ENCODE data around the gene GOLGA6B.
"Not testable (repeated sequence)": the region's sequence is repeated elsewhere in the genome, so short reads cannot be mapped to it uniquely, and the experiment has no call there.

The GOLGA6B gene

DNA sequence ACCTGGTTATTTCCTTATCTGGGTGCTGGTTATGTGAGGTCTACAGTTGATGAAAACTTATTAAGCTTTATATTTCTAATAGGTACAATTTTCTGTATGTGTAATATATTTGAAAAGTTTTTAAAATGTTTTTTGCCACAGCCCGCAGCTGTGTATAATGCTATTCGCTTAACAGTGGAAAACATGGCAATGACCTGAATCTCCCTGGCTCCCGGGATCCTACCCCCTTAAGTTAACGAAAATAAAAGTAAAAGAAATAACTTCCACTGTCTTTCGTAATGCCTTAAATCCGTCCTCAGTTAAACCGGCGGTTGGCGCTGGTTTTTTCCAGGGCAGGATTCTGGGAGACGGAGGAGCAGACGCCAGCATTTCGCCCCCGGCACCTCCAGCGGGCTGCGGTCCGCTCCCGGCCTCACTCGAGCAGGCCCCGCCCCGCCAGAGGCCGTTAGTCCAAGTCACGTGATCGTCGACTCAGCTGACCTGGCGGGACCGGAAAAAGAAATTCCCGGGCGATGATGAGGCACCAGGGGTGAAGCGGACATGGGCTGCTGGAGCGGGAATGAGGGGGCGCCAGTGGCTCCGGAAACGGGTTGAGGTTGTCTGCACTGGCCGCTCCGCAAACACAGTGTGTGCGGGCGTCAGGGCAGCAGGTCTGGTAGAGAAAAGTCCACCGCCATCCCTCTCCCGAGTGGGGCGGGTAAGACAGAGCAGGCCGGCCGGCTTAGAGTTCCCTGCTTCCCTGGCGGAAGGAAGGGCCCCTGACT lies 17.8 kb upstream of the GOLGA6B start:
- ATAC-seq (ENCODE audit: low read depth) (peak; percentile 63), DNase-seq (ENCODE audit: low spot score in 2 of 2) (peak in 1 of 2 donors; percentile 19)
- not testable (repeated sequence) for H3K27ac Mint-ChIP-seq, H3K27me3 Mint-ChIP-seq, H3K36me3 Mint-ChIP-seq, H3K4me1 Mint-ChIP-seq, H3K9me3 Mint-ChIP-seq, H3K4me3 Mint-ChIP-seq

DNA sequence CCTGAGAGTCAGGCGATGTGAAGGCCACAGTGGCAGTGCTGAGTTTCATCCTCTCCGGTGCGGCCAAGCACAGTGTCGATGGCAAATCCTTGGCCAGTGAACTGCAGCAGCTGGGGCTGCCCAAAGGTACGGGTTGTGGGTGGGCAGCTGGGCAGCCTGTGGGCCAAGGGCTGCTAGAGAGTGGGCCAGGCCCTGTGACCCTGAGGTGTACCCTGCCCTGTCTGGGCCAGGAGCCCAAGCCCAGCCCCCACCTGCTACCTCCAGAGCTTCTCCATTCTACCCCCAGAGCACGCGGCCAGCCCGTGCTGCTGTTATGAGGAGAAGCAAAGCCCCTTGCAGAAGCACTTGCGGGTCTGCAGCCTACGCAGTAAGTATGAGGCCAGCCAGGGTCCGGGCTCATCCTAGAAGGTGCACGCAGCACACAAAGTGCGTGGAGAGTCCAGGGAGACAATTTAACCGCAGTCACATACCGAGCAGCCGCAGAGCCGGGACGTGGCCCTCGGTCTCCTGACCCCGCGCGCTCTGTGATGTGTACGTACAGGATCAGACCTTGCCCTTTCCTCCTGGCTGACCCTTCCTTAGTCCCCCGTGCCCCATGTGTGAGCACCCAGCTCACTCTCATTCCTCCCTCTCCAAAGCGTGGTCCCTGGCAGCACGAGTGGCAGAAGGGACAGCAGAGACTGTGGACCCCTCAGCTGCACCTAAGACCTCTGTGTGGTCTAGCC lies 14.6 kb upstream of the GOLGA6B start:
- H3K36me3 Mint-ChIP-seq; H3K4me1 Mint-ChIP-seq; ATAC-seq (ENCODE audit: low read depth); H3K27ac Mint-ChIP-seq; DNase-seq (ENCODE audit: low spot score in 2 of 2); H3K27me3 Mint-ChIP-seq; H3K4me3 Mint-ChIP-seq; H3K9me3 Mint-ChIP-seq: not testable (repeated sequence)

DNA sequence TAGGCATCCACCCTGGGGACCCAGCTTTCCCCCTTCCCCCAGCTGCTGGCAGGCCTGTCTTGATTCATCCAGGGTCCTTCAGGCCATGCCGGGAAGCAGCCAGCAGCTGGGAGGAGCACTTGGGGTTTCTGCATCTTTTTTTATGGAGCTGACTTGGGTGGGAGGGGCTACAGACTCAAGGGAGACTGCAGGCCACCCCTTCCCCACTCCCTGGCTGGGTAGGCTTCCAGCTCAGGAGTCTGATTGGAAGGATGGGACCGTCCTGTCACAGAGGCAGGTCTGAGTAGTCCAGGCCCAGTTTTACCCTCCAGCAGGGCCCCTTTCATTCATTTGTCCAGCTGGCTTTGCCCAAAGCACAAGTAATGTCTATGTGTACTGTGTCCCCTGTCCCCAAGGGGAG lies 12.2 kb upstream of the GOLGA6B start:
- H3K27me3 Mint-ChIP-seq; H3K4me1 Mint-ChIP-seq; DNase-seq (ENCODE audit: low spot score in 2 of 2); H3K27ac Mint-ChIP-seq; H3K36me3 Mint-ChIP-seq; ATAC-seq (ENCODE audit: low read depth); H3K9me3 Mint-ChIP-seq; H3K4me3 Mint-ChIP-seq: not testable (repeated sequence)

DNA sequence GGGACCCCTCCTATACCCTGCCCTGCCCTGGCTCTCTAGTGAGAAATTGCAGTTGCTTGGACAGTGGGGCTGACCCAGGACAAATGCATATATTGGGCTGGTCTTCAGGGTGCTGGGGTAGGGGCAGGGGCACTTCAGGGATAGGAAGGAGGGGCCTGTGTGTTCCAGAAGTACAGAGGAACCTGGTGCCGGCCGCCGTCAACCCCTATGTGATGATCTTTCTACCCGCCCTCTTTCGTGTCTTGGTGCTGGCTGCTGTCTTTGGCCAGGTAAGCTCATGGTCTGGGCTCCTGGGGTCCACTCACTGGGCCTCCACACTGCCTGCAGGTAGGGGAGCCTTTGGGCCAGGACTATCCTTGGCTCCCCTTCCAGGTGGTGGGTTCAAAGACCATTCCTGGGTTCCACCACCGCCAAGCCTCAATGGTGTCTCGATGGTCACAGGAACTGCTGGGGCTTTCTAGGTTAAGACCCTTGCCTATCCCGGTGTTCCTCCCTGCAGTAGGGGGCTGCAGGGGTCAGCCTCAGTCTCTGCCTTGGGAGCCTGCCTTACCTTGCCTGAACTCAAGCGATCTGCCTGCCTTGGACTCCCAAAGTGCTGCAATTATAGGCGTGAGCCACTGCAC lies 5.8 kb upstream of the GOLGA6B start:
- not testable (repeated sequence) for DNase-seq (ENCODE audit: low spot score in 2 of 2); ATAC-seq (ENCODE audit: low read depth); H3K36me3 Mint-ChIP-seq; H3K9me3 Mint-ChIP-seq; H3K4me3 Mint-ChIP-seq; H3K4me1 Mint-ChIP-seq; H3K27me3 Mint-ChIP-seq; H3K27ac Mint-ChIP-seq

DNA sequence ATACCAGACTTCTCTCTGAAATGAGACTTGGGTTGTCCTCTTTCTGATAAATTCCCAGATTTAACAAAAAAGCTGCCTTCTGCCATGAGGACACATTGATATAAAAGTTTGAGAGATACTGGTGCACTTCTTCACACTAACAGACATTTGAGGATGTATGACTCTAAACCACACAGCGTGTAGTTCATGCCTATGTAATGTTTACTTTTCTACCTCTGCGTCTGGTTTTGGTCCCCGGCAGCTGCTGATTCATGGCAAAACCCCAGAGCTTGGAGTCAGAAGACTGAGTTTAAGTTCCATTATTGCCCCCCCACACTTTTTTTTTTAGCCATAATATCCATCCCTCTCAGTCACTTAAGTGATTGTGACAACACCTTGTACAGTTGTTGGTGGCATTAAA lies 1.5 kb downstream of the GOLGA6B start:
- H3K27ac Mint-ChIP-seq; ATAC-seq (ENCODE audit: low read depth); H3K27me3 Mint-ChIP-seq; H3K9me3 Mint-ChIP-seq; H3K4me3 Mint-ChIP-seq; H3K4me1 Mint-ChIP-seq; DNase-seq (ENCODE audit: low spot score in 2 of 2); H3K36me3 Mint-ChIP-seq: not testable (repeated sequence)

DNA sequence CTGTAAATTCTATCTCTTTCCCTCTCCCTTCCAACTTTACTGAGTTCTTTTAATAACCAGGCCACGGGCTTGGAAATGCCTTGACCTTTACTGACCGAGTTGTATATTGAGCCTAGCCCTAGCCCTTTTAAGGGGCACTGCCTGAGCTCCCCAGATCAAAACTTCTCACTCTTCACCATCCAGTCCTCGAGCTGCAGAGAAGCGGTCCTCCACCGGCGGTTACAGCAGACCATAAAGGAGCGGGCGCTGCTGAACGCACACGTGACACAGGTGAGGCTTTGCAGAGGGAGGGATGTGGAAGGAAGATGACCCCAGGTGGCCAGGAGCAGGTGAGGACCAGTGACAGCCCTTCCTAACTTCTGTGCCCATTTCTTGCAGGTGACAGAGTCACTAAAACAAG lies 6.6 kb downstream of the GOLGA6B start:
- not testable (repeated sequence) for H3K36me3 Mint-ChIP-seq; H3K4me1 Mint-ChIP-seq; ATAC-seq (ENCODE audit: low read depth); H3K27me3 Mint-ChIP-seq; DNase-seq (ENCODE audit: low spot score in 2 of 2); H3K4me3 Mint-ChIP-seq; H3K9me3 Mint-ChIP-seq; H3K27ac Mint-ChIP-seq

DNA sequence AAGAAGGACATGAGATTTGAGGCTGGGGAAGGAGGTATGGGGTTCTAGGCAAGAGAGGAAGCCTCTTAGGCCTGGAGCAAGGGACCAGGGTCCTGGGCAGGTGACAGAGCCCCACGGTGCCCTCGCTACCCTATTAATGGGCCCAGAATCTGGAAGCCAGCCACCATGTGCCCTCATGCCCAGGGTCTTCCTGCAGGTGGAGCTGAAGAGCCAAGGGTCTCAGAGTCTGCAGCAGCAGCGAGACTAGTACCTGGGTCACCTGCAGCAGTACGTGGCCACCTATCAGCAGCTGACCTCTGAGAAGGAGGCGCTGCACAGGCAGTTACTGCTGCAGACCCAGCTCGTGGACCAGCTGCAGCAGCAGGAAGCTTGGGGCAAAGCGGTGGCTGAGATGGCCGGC lies 9.4 kb downstream of the GOLGA6B start:
- H3K4me1 Mint-ChIP-seq; H3K9me3 Mint-ChIP-seq; H3K27me3 Mint-ChIP-seq; H3K4me3 Mint-ChIP-seq; ATAC-seq (ENCODE audit: low read depth); DNase-seq (ENCODE audit: low spot score in 2 of 2); H3K27ac Mint-ChIP-seq; H3K36me3 Mint-ChIP-seq: not testable (repeated sequence)

DNA sequence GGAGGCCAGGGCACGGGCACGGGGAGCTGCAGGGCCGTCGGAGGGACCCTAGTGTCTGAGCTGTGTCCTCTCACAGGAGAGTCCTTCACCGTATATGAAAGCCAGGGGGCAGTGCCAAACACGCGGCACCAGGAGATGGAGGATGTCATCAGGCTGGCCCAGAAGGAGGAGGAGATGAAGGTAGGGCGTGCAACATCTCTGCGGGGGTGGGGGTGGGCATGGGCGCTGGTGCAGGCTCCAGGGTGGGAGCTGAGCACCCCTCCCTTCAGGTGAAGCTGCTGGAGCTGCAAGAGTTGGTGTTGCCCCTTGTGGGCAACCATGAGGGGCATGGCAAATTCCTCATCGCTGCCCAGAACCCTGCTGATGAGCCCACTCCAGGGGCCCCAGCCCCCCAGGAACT lies 11.2 kb downstream of the GOLGA6B start:
- not testable (repeated sequence) for H3K27ac Mint-ChIP-seq; DNase-seq (ENCODE audit: low spot score in 2 of 2); H3K36me3 Mint-ChIP-seq; H3K9me3 Mint-ChIP-seq; H3K4me3 Mint-ChIP-seq; ATAC-seq (ENCODE audit: low read depth); H3K4me1 Mint-ChIP-seq; H3K27me3 Mint-ChIP-seq

DNA sequence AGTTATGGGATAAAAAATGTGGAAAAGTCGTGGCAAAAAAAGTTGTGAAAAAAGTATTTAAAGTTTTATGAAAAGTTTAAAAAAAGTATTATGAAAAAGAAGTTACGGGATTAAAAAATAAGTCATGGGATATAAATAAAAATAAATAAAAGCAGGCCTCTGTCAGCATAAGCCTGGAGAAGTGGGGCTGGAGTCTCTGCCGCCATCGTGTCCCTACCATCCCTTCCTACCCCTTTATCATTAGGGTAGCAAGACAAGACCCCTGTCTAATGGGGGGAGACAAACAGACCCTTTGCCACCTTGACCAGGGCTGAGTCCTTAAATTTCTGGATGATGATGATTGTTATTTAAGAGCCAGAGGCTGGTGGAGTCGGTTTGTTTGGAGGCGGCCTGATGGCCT lies 15.3 kb downstream of the GOLGA6B start:
- H3K4me1 Mint-ChIP-seq; H3K36me3 Mint-ChIP-seq; H3K9me3 Mint-ChIP-seq; H3K4me3 Mint-ChIP-seq; H3K27ac Mint-ChIP-seq; DNase-seq (ENCODE audit: low spot score in 2 of 2); H3K27me3 Mint-ChIP-seq; ATAC-seq (ENCODE audit: low read depth): not testable (repeated sequence)

DNA sequence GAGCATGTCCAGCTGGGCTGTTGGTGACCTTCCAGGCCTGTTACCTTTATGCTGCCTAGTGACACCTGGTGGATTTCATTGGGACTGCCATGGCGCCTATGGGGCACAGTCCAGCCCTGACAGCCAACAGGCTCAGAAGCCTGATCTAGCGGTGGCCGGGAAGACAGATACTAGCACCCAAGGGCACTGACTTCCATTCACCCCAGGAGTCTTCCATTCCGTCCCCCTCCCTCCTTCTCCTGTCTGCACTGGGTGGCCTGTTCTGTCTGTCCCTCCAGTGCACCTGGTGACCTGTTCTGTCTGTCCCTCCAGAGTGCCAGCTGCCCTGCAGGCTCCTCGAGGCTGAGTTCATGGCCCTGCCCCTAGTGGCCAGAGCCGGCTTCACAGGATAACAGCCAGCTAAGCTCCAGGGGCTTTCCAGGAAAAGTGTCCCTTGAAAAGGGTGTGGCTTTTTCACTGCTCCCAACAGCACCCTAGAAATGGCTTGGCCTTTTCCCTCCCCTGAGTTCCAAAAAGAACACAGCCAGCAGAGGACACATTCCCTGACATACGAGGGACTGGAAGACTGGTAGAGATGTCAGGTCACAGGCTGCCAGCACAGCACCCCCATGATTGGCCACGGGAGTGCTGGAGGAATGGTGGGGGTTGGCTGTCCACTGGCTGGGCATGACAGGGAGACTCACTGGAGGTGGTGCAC lies 16.3 kb downstream of the GOLGA6B start:
- peak overlapping the region; percentile 89 for H3K4me3 Mint-ChIP-seq
- H3K9me3 Mint-ChIP-seq, H3K36me3 Mint-ChIP-seq, H3K27ac Mint-ChIP-seq, H3K4me1 Mint-ChIP-seq, H3K27me3 Mint-ChIP-seq: not testable (repeated sequence)
- ATAC-seq (ENCODE audit: low read depth) (peak; percentile 91), DNase-seq (ENCODE audit: low spot score in 2 of 2) (peak; percentile 67 to 72)

DNA sequence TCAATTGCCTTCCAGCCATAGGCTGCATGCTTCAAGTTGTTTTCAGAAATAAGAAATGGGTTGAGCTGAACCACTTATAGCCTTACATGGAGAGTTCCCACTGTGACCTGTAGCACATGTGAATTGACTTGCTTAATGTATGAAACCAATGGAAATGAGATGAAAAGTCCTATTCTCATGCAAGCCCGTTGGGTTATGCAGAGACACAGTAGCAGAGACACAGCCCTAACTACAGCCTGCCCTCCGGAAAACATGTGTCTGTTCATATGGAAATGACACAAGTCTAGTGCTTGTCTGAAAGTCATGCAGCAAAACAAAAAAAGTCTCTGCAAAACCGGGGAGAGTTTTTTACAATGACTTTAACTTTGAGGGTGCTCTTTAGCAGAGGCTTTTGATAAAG lies 17.0 kb downstream of the GOLGA6B start:
- DNase-seq (ENCODE audit: low spot score in 2 of 2) = no peak
- no peak overlapping the region for H3K27ac Mint-ChIP-seq

DNA sequence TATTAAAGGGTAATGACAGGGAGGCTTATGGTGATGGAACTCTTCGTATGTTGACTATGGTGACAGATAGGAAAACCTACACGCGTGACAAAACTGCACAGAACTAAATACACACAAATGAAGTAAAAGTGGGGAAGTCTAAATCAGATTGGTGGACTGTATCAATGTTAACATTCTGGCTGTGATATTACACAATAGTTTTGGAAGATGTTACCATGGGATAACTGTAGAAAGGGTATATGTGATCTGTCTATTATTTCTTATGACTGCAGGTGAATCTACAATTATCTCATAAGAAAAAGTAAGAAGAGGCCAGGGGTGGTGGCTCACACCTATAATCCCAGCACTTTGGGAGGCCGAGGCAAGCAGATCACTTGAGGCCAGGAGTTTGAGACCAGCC lies 22.3 kb downstream of the GOLGA6B start:
- H3K27me3 Mint-ChIP-seq = peaks cover 11% of the 10 kb centered on the region
- H3K4me3 Mint-ChIP-seq = no peak overlapping the region
- DNase-seq (ENCODE audit: low spot score in 2 of 2) (no peak), ATAC-seq (ENCODE audit: low read depth) (no peak)
- no peak overlapping the region for H3K27ac Mint-ChIP-seq
- H3K4me1 Mint-ChIP-seq = peaks cover 5% of the 10 kb centered on the region
- no peaks in the 10 kb centered on the region for H3K36me3 Mint-ChIP-seq
- H3K9me3 Mint-ChIP-seq = no peaks in the 10 kb centered on the region

More for the DNA sequence above, 17.0 kb downstream of the GOLGA6B start:
- H3K36me3 Mint-ChIP-seq = no peaks in the 10 kb centered on the region
- ATAC-seq (ENCODE audit: low read depth) = no peak
- no peak overlapping the region for H3K4me3 Mint-ChIP-seq
- no peaks in the 10 kb centered on the region for H3K9me3 Mint-ChIP-seq
- peaks cover 8% of the 10 kb centered on the region for H3K4me1 Mint-ChIP-seq
- peaks cover 6% of the 10 kb centered on the region for H3K27me3 Mint-ChIP-seq

DNA sequence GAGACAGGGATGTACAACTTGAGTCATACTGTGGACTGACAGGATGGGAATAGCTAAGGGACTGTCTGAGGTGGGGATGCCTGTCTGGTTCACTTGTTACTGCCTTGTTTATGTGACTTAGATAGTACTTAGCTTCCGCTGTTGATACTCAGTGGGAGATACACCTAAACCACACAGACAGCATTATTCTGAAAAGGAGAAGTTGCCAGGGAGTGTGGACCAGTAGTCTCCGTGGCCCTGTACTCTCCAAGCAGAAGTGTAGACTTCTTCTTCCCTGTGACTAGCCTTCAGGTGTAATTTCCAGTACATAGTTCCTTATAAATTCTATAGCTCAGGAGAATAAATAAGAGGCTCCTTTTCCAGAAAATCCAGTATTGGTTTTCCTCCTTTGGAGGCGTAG lies 26.4 kb downstream of the GOLGA6B start:
- no peak for DNase-seq (ENCODE audit: low spot score in 2 of 2)

DNA sequence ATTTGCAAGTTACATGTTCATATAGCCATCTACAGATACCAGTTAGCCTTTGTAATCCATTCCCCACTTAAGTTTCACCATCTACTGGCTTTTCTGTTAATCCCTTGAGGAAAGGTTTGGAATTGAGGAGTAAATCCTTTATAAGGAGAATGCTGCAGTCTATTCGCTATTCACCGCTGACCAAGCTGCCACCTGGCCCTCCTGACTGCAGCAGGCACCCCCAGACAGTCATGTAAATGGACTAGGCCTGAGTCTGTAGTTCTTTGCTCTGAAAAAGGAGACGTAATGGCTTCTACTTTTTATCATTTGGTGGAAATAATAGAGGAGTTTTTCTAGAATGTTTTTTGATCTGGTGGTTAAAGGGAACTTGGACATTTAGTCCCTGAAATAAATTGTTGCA lies 28.3 kb downstream of the GOLGA6B start:
- H3K27ac Mint-ChIP-seq = no peak overlapping the region
- no peak for ATAC-seq (ENCODE audit: low read depth)
- H3K4me3 Mint-ChIP-seq = no peak overlapping the region
- H3K9me3 Mint-ChIP-seq = no peaks in the 10 kb centered on the region
- peaks cover 3% of the 10 kb centered on the region for H3K27me3 Mint-ChIP-seq
- DNase-seq (ENCODE audit: low spot score in 2 of 2) = no peak
- no peaks in the 10 kb centered on the region for H3K36me3 Mint-ChIP-seq
- peaks cover 10% of the 10 kb centered on the region for H3K4me1 Mint-ChIP-seq

More for the DNA sequence above, 26.4 kb downstream of the GOLGA6B start:
- Mint-ChIP-seq H3K36me3 (no peaks in the 10 kb centered on the region), H3K4me1 (peaks cover 6% of the 10 kb centered on the region), H3K27ac (no peak overlapping the region), H3K27me3 (peaks cover 7% of the 10 kb centered on the region), H3K9me3 (no peaks in the 10 kb centered on the region), H3K4me3 (no peak overlapping the region)
- ATAC-seq (ENCODE audit: low read depth) = peak; percentile 67
